Activated naive CD8-positive, alpha-beta T cell treated with anti-CD3 and anti-CD28 coated beads, Interleukin-2, amount 10 ng/mL, durations not matched to agents 7 days and 5 days (primary cell): ENCODE data around the gene PPM1G. TPM values are rescaled to one million over a fixed set of nuclear protein-coding genes. Genes with fewer than 3 reads are reported as not detected.

Source experiments
- total RNA-seq, 2 experiments: library from RNA; stranded (reverse); gene quantifications; one replicate each; pipeline ENCODE4 v1.2.3, GENCODE V29; 2021

PPM1G gene
- total RNA-seq, 2 experiments from 2014 or later, result 90.1 to 91.3 TPM

Other genes with a start within 250 kb of the PPM1G start
- gene ATRAID, start 197.6 kb downstream of the PPM1G start, total RNA-seq, result 10 to 100 TPM; 74.9 to 84.6 TPM
- gene SLC5A6, start 197.3 kb downstream of the PPM1G start, total RNA-seq, result 10 to 100 TPM; 31.6 to 32.2 TPM
- gene CAD, start 192.2 kb downstream of the PPM1G start, total RNA-seq, result 10 to 100 TPM; 60.1 to 60.4 TPM
- under 1 TPM; 0.34 to 0.64 TPM for gene SLC30A3, start 146.5 kb downstream of the PPM1G start, total RNA-seq
- not detected for gene DNAJC5G, start 134.2 kb downstream of the PPM1G start, total RNA-seq
- gene TRIM54, start 127.2 kb downstream of the PPM1G start, total RNA-seq, result under 1 TPM in 1 of 2 experiments, not detected in 1; 0.19 TPM
- 1 to 10 TPM; 3.7 to 5.1 TPM for gene UCN, start 101.1 kb downstream of the PPM1G start, total RNA-seq
- gene MPV17, start 86.5 kb downstream of the PPM1G start, total RNA-seq, result 100 to 1,000 TPM in 1 of 2 experiments, 10 to 100 TPM in 1; 93.4 to 100 TPM
- gene GTF3C2, start 52.8 kb downstream of the PPM1G start, total RNA-seq, result 10 to 100 TPM; 66.4 to 70.8 TPM
- gene EIF2B4, start 39.3 kb downstream of the PPM1G start, total RNA-seq, result 10 to 100 TPM; 38.3 to 39.2 TPM
- gene SNX17, start 39.0 kb downstream of the PPM1G start, total RNA-seq, result 100 to 1,000 TPM; 113 to 116 TPM
- 10 to 100 TPM; 16.4 to 18.6 TPM for gene ZNF513, start 28.9 kb downstream of the PPM1G start, total RNA-seq
- 10 to 100 TPM; 92.2 to 92.5 TPM for gene NRBP1, start 19.0 kb upstream of the PPM1G start, total RNA-seq
- 10 to 100 TPM; 12.2 to 13.9 TPM for gene KRTCAP3, start 32.8 kb upstream of the PPM1G start, total RNA-seq
- gene IFT172, start 80.2 kb upstream of the PPM1G start, total RNA-seq, result 10 to 100 TPM; 17.9 to 18.8 TPM
- gene FNDC4, start 85.6 kb upstream of the PPM1G start, total RNA-seq, result not detected
- gene GCKR, start 87.2 kb upstream of the PPM1G start, total RNA-seq, result not detected
- gene ZNF512, start 173.5 kb upstream of the PPM1G start, total RNA-seq, result 10 to 100 TPM; 55.0 to 56.6 TPM
- 1 to 10 TPM; 1.1 to 1.6 TPM for gene CCDC121, start 219.4 kb upstream of the PPM1G start, total RNA-seq
- 10 to 100 TPM; 32.7 to 37.4 TPM for gene GPN1, start 219.5 kb upstream of the PPM1G start, total RNA-seq